Fibroblast of the conjunctiva (primary cell): ENCODE data around the gene CAND2.

ENCODE experiments used
- DNase-seq: peaks from one replicate; pipeline ENCODE4 v3.0.0-alpha.2; 2010; ENCODE audit warnings: low read depth

CAND2 gene

GRCh38 chr3:12807066-12807465, 10.6 kb downstream of the CAND2 start:
- DNase-seq, result no peak

- no peak for DNase-seq
Measured at GRCh38 chr3:12807601-12808359, 11.3 kb downstream of the CAND2 start.

- DNase-seq, result no peak
Measured at GRCh38 chr3:12808587-12808986, 12.1 kb downstream of the CAND2 start.

GRCh38 chr3:12809001-12809400, 12.5 kb downstream of the CAND2 start:
- no peak for DNase-seq

GRCh38 chr3:12809435-12809834, 13.0 kb downstream of the CAND2 start:
- DNase-seq, result no peak

GRCh38 chr3:12810013-12810780, 13.7 kb downstream of the CAND2 start:
- peak; percentile 86 for DNase-seq

- no peak for DNase-seq
Measured at GRCh38 chr3:12810961-12811360, 14.5 kb downstream of the CAND2 start.

GRCh38 chr3:12812812-12813211, 16.3 kb downstream of the CAND2 start:
- DNase-seq, result no peak

- no peak for DNase-seq
Measured at GRCh38 chr3:12813967-12814366, 17.5 kb downstream of the CAND2 start.

GRCh38 chr3:12815078-12815477, 18.6 kb downstream of the CAND2 start:
- no peak for DNase-seq

- no peak for DNase-seq
Measured at GRCh38 chr3:12815719-12816118, 19.2 kb downstream of the CAND2 start.

GRCh38 chr3:12816521-12817342, 20.3 kb downstream of the CAND2 start:
- no peak for DNase-seq

GRCh38 chr3:12817343-12817710, 20.8 kb downstream of the CAND2 start:
- no peak for DNase-seq

- no peak for DNase-seq
Measured at GRCh38 chr3:12818273-12818672, 21.8 kb downstream of the CAND2 start.

GRCh38 chr3:12818773-12819172, 22.3 kb downstream of the CAND2 start:
- DNase-seq, result no peak

- no peak for DNase-seq
Measured at GRCh38 chr3:12822725-12823373, 26.4 kb downstream of the CAND2 start.

- no peak for DNase-seq
Measured at GRCh38 chr3:12824299-12824698, 27.8 kb downstream of the CAND2 start.

GRCh38 chr3:12825156-12825555, 28.7 kb downstream of the CAND2 start:
- DNase-seq, result no peak

GRCh38 chr3:12828751-12829150, 32.3 kb downstream of the CAND2 start:
- no peak for DNase-seq

- no peak for DNase-seq
Measured at GRCh38 chr3:12829404-12829803, 32.9 kb downstream of the CAND2 start.

GRCh38 chr3:12829886-12830784, 33.7 kb downstream of the CAND2 start:
- no peak for DNase-seq
